Muscle layer of colon (tissue), 2 donors: ENCODE results near the gene NDUFS8.
"Not testable (repeated sequence)": the region's sequence is repeated elsewhere in the genome, so short reads cannot be mapped to it uniquely, and the experiment has no call there.

ENCODE experiments used
- H3K27ac ChIP-seq: one replicate; pipeline ENCODE4 v1.7.0; 2013; ENCODE audit warnings: low read depth, mild to moderate bottlenecking, low read length, moderate library complexity
- H3K27me3 ChIP-seq, 2 donors: one replicate each; pipeline ENCODE4 v1.7.0; 2013; ENCODE audit warnings: low read length in 2 of 2, mild to moderate bottlenecking in 2 of 2; ENCODE audit not compliant: insufficient read depth in 2 of 2, control insufficient read depth in 1 of 2
- H3K36me3 ChIP-seq: one replicate; pipeline ENCODE4 v1.7.0; 2013; ENCODE audit warnings: mild to moderate bottlenecking, low read length; ENCODE audit not compliant: insufficient read depth
- H3K4me1 ChIP-seq: one replicate; pipeline ENCODE4 v1.7.0; 2013; ENCODE audit warnings: mild to moderate bottlenecking, low read length; ENCODE audit not compliant: insufficient read depth
- H3K4me3 ChIP-seq, 2 donors: one replicate each; pipeline ENCODE4 v1.7.0; 2013; ENCODE audit warnings: low read length in 2 of 2, low read depth in 1 of 2, mild to moderate bottlenecking in 1 of 2, moderate library complexity in 1 of 2
- H3K9ac ChIP-seq: one replicate; pipeline ENCODE4 v1.7.0; 2013; ENCODE audit warnings: low read length
- H3K9me3 ChIP-seq: one replicate; pipeline ENCODE4 v1.7.0; 2013; ENCODE audit warnings: mild to moderate bottlenecking, low read length
- donor health status: abdominal sarcoma.
- donor health status: Adenocarcinoma of cecum.

Gene NDUFS8

GRCh38 chr11:68030318-68031143 lies at the start of gene NDUFS8:
Gene NDUFS8 (plus strand): TSS chr11:68030681. CDS start chr11:68032152, 1,471 bp downstream.
- peak within 1 kb of the TSS; percentile 70 for H3K27ac ChIP-seq
- no peaks in the 10 kb centered on the region for H3K9me3 ChIP-seq
- H3K27me3 ChIP-seq, result no peaks in the 10 kb centered on the region
- H3K9ac ChIP-seq, result peak within 1 kb of the TSS; percentile 99
- H3K4me3 ChIP-seq, result peak within 1 kb of the TSS; percentile 54 to 99
- H3K36me3 ChIP-seq, result peaks cover 24% of the 10 kb centered on the region
- H3K4me1 ChIP-seq, result peaks cover 27% of the 10 kb centered on the region

DNA sequence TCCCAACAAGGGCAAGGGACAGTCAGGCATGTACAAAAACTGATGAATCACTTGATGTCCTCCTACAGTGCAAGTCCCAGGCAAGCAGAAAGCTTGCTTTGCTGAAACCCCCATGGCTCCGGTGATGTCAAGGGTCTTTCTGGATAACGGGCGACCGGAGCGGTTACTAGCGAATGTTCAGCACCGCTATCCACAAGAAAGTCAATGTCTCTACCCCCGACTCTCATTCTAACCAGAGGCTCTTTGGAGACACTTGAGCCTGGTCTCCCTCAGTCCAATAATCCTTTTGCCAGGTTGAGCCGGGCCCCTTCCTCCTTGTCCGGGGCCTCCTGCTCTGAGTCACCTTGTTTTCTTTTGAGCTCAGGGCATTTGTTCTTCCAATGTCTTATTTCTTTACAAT lies 49.3 kb upstream of the NDUFS8 start:
- H3K27me3 ChIP-seq, H3K4me1 ChIP-seq, H3K4me3 ChIP-seq, H3K36me3 ChIP-seq, H3K9ac ChIP-seq, H3K27ac ChIP-seq, H3K9me3 ChIP-seq: not testable (repeated sequence)

DNA sequence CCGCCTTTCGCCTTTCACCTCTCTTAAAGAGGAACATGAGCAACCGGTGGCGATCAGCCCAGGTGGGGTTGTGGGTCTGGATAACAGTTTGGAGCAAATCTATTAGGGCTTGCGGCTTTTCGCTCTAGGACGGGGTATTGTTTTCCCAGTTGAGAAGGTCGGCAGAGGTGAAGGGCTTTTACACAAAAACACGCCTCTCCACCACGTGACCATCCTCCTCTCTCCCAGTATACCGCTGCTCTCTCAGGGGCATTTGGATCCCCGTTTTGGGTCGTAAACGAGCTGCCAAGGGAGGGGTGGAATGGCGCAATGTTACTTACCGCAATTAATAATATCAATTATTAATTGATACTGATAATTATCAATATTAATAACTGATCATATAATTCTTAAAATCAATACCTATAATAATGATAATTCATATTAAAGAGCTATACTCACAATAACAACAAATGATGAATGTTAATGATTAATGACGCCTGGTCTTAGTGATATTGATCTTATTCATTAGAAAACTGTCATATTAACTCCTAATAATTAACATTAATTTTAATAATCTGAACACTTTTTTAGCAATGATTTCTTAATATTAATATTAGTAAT lies 48.1 kb upstream of the NDUFS8 start:
- not testable (repeated sequence) for H3K4me1 ChIP-seq, H3K27me3 ChIP-seq, H3K9me3 ChIP-seq, H3K36me3 ChIP-seq, H3K27ac ChIP-seq, H3K9ac ChIP-seq, H3K4me3 ChIP-seq

DNA sequence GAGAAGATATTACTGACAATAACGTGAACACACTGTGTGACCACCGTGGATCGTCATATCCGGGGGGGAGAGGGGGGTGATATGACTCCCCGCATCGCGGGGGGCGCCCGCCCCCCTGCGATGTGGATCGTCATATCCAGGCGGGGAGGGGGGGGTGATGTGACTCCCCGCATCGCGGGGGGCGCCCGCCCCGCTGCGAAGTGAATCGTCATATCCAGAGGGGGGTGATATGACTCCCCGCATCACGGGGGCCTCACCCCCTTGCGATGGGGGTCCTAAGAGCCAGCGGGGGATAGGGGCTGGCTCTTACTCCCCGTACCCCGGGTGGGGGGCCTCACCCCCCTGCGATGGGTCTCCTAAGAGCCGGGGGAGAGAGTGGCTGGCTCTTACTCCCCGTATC lies 46.5 kb upstream of the NDUFS8 start:
- Histone ChIP-seq H3K9me3 (no peaks in the 10 kb centered on the region), H3K27me3 (no peaks in the 10 kb centered on the region), H3K9ac (no peak overlapping the region), H3K36me3 (no peaks in the 10 kb centered on the region), H3K27ac (no peak overlapping the region), H3K4me1 (no peaks in the 10 kb centered on the region), H3K4me3 (no peak overlapping the region)

GRCh38 chr11:67985302-67985701 lies 45.2 kb upstream of the NDUFS8 start:
- H3K4me1 ChIP-seq, H3K27me3 ChIP-seq, H3K9me3 ChIP-seq, H3K4me3 ChIP-seq, H3K36me3 ChIP-seq, H3K27ac ChIP-seq, H3K9ac ChIP-seq: not testable (repeated sequence)

DNA sequence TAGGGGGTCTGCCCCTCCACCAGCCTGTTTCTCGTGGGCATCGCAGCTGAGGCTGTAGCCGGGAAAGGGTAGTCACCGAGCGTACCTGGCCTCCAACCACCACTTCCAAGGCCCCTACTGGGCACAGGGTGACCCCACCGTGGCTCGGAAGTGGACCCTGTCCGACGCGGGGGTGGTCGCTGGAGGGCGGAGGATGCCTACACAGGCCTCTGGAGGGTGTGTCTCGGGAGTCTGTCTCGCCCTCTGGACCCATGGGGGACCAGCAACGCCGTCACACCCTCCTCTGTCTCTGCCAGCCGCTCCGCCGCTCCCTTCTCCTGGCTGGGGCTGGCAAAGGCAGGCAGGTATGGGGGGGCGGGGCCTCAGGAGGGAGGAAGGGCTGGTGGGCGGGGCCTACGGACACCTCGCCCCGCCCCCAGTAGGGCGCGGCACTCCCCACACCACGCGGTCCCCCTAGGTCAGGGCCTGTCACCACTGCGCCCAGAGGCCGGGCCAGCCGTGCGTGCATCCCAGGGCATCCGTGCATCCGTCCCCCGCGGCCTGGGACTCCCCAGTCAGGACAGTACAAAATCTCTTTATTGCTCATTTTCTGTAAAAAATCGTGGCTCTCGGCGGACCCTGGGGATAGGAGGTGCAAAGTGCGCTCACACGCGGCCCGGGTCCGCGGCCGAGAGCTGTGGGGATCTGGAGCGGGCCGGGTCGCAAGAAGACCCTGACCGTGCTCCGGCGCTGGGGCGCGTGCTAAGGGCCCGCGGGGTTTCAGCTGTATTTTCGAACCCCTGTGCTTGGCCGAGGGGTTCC lies 39.7 kb upstream of the NDUFS8 start:
- not testable (repeated sequence) for H3K4me1 ChIP-seq, H3K9me3 ChIP-seq, H3K36me3 ChIP-seq, H3K27ac ChIP-seq, H3K4me3 ChIP-seq, H3K9ac ChIP-seq, H3K27me3 ChIP-seq

GRCh38 chr11:67991347-67992121 lies 38.9 kb upstream of the NDUFS8 start:
- not testable (repeated sequence) for H3K27ac ChIP-seq, H3K4me1 ChIP-seq, H3K36me3 ChIP-seq, H3K27me3 ChIP-seq, H3K9me3 ChIP-seq, H3K9ac ChIP-seq, H3K4me3 ChIP-seq

GRCh38 chr11:67993821-67994220 lies 36.7 kb upstream of the NDUFS8 start:
- not testable (repeated sequence) for H3K36me3 ChIP-seq, H3K9me3 ChIP-seq, H3K27ac ChIP-seq, H3K4me3 ChIP-seq, H3K9ac ChIP-seq, H3K27me3 ChIP-seq, H3K4me1 ChIP-seq

DNA sequence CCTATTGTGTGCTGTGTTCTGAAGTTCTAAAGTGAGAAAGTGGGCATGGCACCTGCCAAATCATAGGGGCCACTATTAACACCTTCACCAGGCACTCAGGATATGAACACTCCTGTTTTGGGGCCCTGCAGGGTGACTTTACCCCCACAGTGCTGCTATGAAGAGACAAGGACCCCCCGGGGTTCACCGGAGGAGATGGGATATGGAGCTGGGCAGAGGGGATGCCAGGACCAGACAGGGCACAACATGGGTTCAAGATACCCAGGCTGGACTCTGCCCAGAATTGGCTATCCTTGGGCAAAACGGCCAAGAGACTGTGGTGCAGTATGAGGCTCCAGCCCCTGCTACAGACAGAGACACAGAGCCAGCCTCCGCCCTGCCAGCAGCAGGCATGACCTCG lies 36.1 kb upstream of the NDUFS8 start:
- not testable (repeated sequence) for H3K4me3 ChIP-seq, H3K4me1 ChIP-seq, H3K9ac ChIP-seq, H3K9me3 ChIP-seq, H3K27ac ChIP-seq, H3K27me3 ChIP-seq, H3K36me3 ChIP-seq

- H3K4me3 ChIP-seq, H3K36me3 ChIP-seq, H3K4me1 ChIP-seq, H3K9ac ChIP-seq, H3K27me3 ChIP-seq, H3K27ac ChIP-seq, H3K9me3 ChIP-seq: not testable (repeated sequence)
Measured at GRCh38 chr11:67995129-67995528, 35.4 kb upstream of the NDUFS8 start.

DNA sequence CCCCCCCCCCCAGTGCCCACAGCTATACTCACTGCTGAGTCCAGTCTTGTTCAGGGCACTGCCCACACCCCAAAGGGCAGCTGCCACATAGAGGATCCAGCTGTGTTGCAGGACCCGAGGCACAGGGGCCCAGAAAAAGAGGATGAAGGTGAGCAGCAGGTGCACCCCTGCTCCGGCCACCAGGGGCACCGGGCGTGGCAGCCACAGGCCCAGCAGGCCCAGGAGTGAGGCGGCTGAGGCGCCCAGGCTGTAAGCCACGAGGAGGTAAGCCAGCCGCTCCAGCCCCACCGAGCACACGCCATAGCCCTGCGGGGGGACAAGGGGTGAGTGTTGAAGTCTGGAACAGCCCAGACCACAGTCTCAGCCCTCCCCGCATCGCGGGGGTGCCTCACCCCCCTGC lies 34.9 kb upstream of the NDUFS8 start:
- H3K4me1 ChIP-seq, H3K27ac ChIP-seq, H3K9me3 ChIP-seq, H3K4me3 ChIP-seq, H3K27me3 ChIP-seq, H3K36me3 ChIP-seq, H3K9ac ChIP-seq: not testable (repeated sequence)
